Large intestine (tissue), 3 donors: ENCODE data around the gene ABCC12. TPM values are rescaled to one million over a fixed set of nuclear protein-coding genes. Genes with fewer than 3 reads are reported as not detected.

Experiments used
- DNase-seq, 2 donors: peaks; one replicate each; pipeline versions ENCODE4 v3.0.0 to v3.0.0-alpha.2; 2013
- H3K27ac ChIP-seq: one replicate; pipeline ENCODE4 v1.5.1; 2013; ENCODE audit warnings: low read length
- H3K27me3 ChIP-seq: 2 replicates; pipeline ENCODE4 v1.6.1; 2013; ENCODE audit warnings: low read length; ENCODE audit not compliant: control insufficient read depth, insufficient read depth
- H3K36me3 ChIP-seq: 2 replicates; pipeline ENCODE4 v1.6.1; 2013; ENCODE audit warnings: low read length; ENCODE audit not compliant: control insufficient read depth, insufficient read depth
- H3K4me1 ChIP-seq: one replicate; pipeline ENCODE4 v1.6.1; 2013; ENCODE audit warnings: low read length; ENCODE audit not compliant: control insufficient read depth, insufficient read depth
- H3K4me3 ChIP-seq: one replicate; pipeline ENCODE4 v1.5.1; 2013; ENCODE audit warnings: low read length
- H3K9me3 ChIP-seq: one replicate; pipeline ENCODE4 v1.6.1; 2013; ENCODE audit warnings: mild to moderate bottlenecking, low read depth, low read length, moderate library complexity; ENCODE audit not compliant: control insufficient read depth
- WGBS: methylation state at CpG from one replicate; pipeline ENCODE4 v1.1.5; 2013; ENCODE audit warnings: low lambda C conversion rate; ENCODE audit not compliant: insufficient coverage; 5-methylcytosine and 5-hydroxymethylcytosine counted together
- polyA plus RNA-seq: library from polyadenylated mRNA; unstranded; fragments of 120-200 nt; gene quantifications from one replicate; pipeline ENCODE4 v1.2.1, GENCODE V29; 2013

The ABCC12 gene
- polyA plus RNA-seq, 1 donor, result not detected

GRCh38 chr16:48165961-48166578, 10.3 kb upstream of the ABCC12 start:
- DNase-seq, result no peak
- no peaks in the 10 kb centered on the region for H3K4me1 ChIP-seq
- WGBS, result no CpG with 5 or more reads among the region's 4 CpGs
- H3K36me3 ChIP-seq, result no peaks in the 10 kb centered on the region
- H3K4me3 ChIP-seq, result no peak overlapping the region
- H3K27ac ChIP-seq, result no peak overlapping the region
- no peaks in the 10 kb centered on the region for H3K27me3 ChIP-seq
- no peaks in the 10 kb centered on the region for H3K9me3 ChIP-seq

DNA sequence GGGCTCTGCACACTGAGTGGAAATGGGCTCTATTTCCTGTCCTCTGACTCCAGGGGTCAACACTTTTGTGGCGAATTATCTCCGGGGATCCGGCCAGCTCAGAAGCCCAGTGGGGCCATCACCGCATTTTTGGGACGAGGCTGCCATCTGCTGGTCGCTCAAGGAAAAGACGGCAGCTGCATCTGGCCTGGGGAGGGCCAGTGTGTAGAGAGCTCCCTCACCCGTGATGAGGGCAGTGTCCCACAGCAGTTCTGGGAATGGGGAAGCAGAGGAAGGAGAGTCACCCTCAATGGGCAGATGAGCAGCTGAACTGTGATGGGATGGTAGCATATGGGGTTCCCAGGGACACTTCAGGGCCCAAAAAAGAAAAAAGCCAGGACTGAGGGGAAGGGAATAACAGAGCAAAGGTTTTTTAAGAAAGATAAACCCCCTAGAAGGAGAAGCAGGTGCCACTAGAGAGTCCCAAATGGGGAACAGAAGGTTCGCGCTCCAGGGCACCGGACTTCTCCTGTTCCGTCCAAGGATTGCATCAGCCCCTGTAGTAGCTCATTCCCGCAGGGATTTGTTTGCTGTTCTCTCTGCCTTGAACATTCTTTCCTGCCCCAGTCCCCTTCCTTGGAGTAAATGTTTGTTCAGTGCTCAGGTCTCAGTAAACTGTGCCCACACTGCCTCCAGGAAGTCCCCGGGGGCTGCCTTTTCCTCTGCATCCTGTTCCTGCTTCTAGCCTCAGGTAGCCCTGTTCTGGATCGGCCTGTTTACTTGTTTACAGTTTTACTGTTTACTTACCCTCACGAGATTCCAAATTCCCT, 9.3 kb upstream of the ABCC12 start:
- no peaks in the 10 kb centered on the region for H3K36me3 ChIP-seq
- 18% methylated on average over 2 of the region's 16 CpGs for WGBS
- H3K9me3 ChIP-seq, result no peaks in the 10 kb centered on the region
- peak; percentile 41 to 44 for DNase-seq
- H3K27me3 ChIP-seq, result no peaks in the 10 kb centered on the region
- no peaks in the 10 kb centered on the region for H3K4me1 ChIP-seq
- H3K4me3 ChIP-seq, result no peak overlapping the region
- no peak overlapping the region for H3K27ac ChIP-seq

- Histone ChIP-seq H3K27ac (no peak overlapping the region), H3K9me3 (no peaks in the 10 kb centered on the region), H3K4me3 (no peak overlapping the region), H3K27me3 (peaks cover 3% of the 10 kb centered on the region), H3K36me3 (no peaks in the 10 kb centered on the region), H3K4me1 (no peaks in the 10 kb centered on the region)
- no peak for DNase-seq
- no CpG with 5 or more reads among the region's 9 CpGs for WGBS
These were observed 7.1 kb upstream of the ABCC12 start for GRCh38 chr16:48162839-48163410.

- peaks cover 7% of the 10 kb centered on the region for H3K27me3 ChIP-seq
- no peaks in the 10 kb centered on the region for H3K9me3 ChIP-seq
- no peak overlapping the region for H3K27ac ChIP-seq
- H3K36me3 ChIP-seq, result no peaks in the 10 kb centered on the region
- DNase-seq, result no peak
- no peaks in the 10 kb centered on the region for H3K4me1 ChIP-seq
- no peak overlapping the region for H3K4me3 ChIP-seq
- 71% methylated on average over 1 of the region's 4 CpGs for WGBS
These were observed 6.1 kb upstream of the ABCC12 start for GRCh38 chr16:48161906-48162305.

DNA sequence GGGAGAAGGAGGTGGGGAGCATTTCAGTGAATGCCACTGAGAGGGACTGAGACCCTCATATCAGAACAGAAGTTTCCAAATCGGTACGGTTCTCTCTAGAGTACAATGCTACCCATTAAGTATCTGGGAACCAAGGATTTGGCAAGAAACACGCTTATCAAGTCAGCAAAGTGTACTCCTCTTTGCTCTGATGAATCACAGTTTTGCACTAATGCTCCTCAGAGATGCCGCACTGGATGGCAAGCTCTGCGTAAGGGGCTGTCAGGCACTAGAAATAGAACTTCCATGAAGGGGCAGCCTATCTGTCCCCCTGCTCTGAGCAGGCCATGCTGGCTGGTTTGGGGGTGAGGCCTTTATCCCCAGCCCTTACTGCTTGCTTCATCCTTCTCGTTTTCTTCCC, 4.8 kb upstream of the ABCC12 start:
- Histone ChIP-seq H3K36me3 (no peaks in the 10 kb centered on the region), H3K9me3 (no peaks in the 10 kb centered on the region), H3K4me3 (no peak overlapping the region), H3K27ac (no peak overlapping the region), H3K27me3 (peaks cover 15% of the 10 kb centered on the region), H3K4me1 (no peaks in the 10 kb centered on the region)
- WGBS, result 100% methylated on average over 1 of the region's 6 CpGs
- no peak for DNase-seq

- H3K27ac ChIP-seq, result no peak overlapping the region
- H3K27me3 ChIP-seq, result peaks cover 19% of the 10 kb centered on the region
- no peak for DNase-seq
- no CpG with 5 or more reads among the region's 4 CpGs for WGBS
- H3K4me3 ChIP-seq, result no peak overlapping the region
- H3K9me3 ChIP-seq, result no peaks in the 10 kb centered on the region
- H3K4me1 ChIP-seq, result no peaks in the 10 kb centered on the region
- H3K36me3 ChIP-seq, result no peaks in the 10 kb centered on the region
These were observed 2.5 kb upstream of the ABCC12 start for GRCh38 chr16:48158296-48158695.

DNA sequence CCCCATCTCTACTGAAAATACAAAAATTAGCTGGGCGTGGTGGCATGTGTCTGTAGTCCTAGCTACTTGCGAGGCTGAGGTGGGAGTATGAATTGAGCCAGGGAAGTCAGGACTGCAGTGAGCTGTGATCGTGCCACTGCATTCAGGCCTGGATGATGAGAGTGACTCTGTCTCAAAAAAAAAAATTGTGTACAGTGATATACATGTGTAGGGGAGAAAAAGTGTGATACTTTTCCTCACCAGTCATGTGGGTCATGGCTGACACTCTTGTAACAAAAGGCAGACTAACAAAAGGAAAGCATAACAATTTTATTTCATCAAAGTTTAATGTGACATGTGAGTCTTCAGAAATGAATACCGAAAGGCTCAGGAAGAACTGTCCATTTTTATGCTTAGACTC, 2.0 kb upstream of the ABCC12 start:
- Histone ChIP-seq H3K4me3 (no peak overlapping the region), H3K9me3 (no peaks in the 10 kb centered on the region), H3K36me3 (no peaks in the 10 kb centered on the region), H3K27me3 (peaks cover 19% of the 10 kb centered on the region), H3K4me1 (no peaks in the 10 kb centered on the region), H3K27ac (no peak overlapping the region)
- WGBS, result no CpG with 5 or more reads among the region's 4 CpGs
- no peak for DNase-seq

GRCh38 chr16:48157302-48157701, 1.5 kb upstream of the ABCC12 start:
- Histone ChIP-seq H3K4me1 (no peaks in the 10 kb centered on the region), H3K27ac (no peak overlapping the region), H3K27me3 (peaks cover 19% of the 10 kb centered on the region), H3K4me3 (no peak overlapping the region), H3K9me3 (no peaks in the 10 kb centered on the region), H3K36me3 (no peaks in the 10 kb centered on the region)
- no CpG with 5 or more reads among the region's 11 CpGs for WGBS
- DNase-seq, result no peak

DNA sequence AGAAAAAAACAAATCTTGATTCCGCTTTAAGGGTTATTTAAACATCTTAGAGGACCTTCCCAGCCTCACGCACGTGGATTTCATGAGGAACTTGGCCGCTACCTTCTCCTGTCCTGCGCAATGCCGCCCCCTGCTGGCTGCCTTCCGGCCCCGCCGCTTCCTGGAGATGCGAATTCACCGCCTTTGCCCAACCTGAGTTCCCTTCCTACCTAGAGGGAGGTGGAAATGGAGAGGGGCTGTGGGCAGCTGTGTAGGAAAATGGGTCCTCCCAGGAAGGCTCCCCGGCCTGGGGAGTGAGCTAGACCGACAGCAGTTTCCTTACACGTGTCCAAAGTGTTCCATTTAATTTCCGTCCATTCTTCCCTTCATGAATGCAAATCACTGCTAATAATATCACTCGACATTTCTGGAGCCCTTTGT, 1.0 kb upstream of the ABCC12 start:
- Histone ChIP-seq H3K9me3 (no peaks in the 10 kb centered on the region), H3K4me3 (no peak overlapping the region), H3K27me3 (peaks cover 19% of the 10 kb centered on the region), H3K36me3 (no peaks in the 10 kb centered on the region), H3K27ac (no peak overlapping the region), H3K4me1 (no peaks in the 10 kb centered on the region)
- peak; percentile 32 to 54 for DNase-seq
- WGBS, result 47% methylated on average over 3 of the region's 16 CpGs

DNA sequence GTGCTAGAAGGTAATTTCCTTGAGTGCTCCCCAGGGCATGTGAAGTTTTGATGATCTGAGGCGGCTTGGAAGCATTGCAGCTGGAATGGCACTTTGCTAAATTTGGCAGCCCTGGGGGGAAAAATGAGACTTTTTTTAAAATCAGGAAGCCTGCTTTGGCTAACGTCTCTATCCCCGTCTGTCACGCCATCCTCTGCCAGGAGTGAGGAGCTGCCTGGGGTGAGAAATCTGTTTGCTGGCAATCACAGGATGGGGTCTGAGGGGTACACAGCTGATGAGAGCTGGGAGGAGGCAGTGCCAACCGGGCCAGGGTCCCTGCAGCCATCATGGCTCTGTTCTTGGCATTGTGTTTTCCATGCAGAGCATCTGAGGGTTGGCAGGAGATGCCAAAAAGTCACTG, 2.0 kb downstream of the ABCC12 start:
- H3K36me3 ChIP-seq, result no peaks in the 10 kb centered on the region
- no peaks in the 10 kb centered on the region for H3K4me1 ChIP-seq
- H3K4me3 ChIP-seq, result no peak overlapping the region
- peaks cover 19% of the 10 kb centered on the region for H3K27me3 ChIP-seq
- no CpG with 5 or more reads among the region's 5 CpGs for WGBS
- DNase-seq, result no peak
- no peaks in the 10 kb centered on the region for H3K9me3 ChIP-seq
- H3K27ac ChIP-seq, result no peak overlapping the region
